ENCODE measurements around the gene ADARB1. TPM values are rescaled to one million over a fixed set of nuclear protein-coding genes. Genes with fewer than 3 reads are reported as not detected.

The ADARB1 gene
- total RNA-seq, 2 experiments from 2014 or later = 27.5 to 28.6 TPM

DNA sequence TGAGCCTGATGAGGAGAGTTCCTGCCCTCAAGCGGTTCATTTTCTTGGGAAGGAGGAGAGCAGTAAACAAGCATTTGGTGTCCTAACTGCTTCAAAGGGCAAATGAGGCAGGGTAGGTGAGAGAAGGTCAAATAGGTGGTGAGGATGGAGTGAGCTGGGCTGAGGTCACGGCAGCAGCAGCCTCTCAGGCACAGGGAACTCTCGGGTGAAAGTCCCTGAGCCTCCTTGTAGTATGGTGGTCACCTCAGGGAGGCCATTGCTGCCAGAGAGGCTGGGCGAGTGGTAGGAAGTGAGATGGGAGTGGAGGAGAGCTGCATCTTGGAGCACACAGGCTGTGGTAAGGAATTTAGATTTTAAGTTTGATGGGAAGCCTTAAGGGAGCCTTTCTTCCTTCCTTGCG lies 4.0 kb downstream of the ADARB1 start:
- peak overlapping the region; percentile 94 for H3K27ac Mint-ChIP-seq
- peak overlapping the region; percentile 40 to 62 for H3K27ac ChIP-seq (ENCODE audit: low read depth in 1 of 2, low read length in 2 of 2)
- no peaks in the 10 kb centered on the region for H3K9me3 ChIP-seq (ENCODE audit: control insufficient read depth in 1 of 2, insufficient read depth in 1 of 2, low read length in 2 of 2)
- peaks cover 83% of the 10 kb centered on the region for H3K4me1 Mint-ChIP-seq (ENCODE audit: low read depth)
- peaks cover 10% of the 10 kb centered on the region for H3K36me3 Mint-ChIP-seq (ENCODE audit: low read depth)
- intact Hi-C loops (cut with DNase I, micrococcal nuclease) = loop anchor here (5.0 to 10.0 kb wide), 6 partner anchors 34 to 466 kb away; partner anchors contain the start of genes PTTG1IP (in 2 of the 2), POFUT2 (in 1 of the 2) and SLC19A1 (in 1 of the 2)
- peaks cover 80% of the 10 kb centered on the region for H3K4me1 ChIP-seq (ENCODE audit: insufficient read depth, low read length)
- ATAC-seq (ENCODE audit: poor library complexity) (no peak), DNase-seq (peak in 1 of 14 experiments; percentile 29)
- peak overlapping the region; percentile 8 for H3K4me3 Mint-ChIP-seq
- no peaks in the 10 kb centered on the region for H3K9me3 Mint-ChIP-seq
- TF ChIP-seq, protein P1, sequence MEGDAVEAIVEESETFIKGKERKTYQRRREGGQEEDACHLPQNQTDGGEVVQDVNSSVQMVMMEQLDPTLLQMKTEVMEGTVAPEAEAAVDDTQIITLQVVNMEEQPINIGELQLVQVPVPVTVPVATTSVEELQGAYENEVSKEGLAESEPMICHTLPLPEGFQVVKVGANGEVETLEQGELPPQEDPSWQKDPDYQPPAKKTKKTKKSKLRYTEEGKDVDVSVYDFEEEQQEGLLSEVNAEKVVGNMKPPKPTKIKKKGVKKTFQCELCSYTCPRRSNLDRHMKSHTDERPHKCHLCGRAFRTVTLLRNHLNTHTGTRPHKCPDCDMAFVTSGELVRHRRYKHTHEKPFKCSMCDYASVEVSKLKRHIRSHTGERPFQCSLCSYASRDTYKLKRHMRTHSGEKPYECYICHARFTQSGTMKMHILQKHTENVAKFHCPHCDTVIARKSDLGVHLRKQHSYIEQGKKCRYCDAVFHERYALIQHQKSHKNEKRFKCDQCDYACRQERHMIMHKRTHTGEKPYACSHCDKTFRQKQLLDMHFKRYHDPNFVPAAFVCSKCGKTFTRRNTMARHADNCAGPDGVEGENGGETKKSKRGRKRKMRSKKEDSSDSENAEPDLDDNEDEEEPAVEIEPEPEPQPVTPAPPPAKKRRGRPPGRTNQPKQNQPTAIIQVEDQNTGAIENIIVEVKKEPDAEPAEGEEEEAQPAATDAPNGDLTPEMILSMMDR (IDR thresholded peaks at IDR 0.05) = no peak
- ChIA-PET POLR2A (interaction anchor here (0.6 to 3.2 kb wide), 12 partner anchors 11 to 277 kb away, joined by 3 to 12 read pairs (median 4); partner anchors contain the start of genes POFUT2, PTTG1IP and UBE2G2), CTCF (interaction anchor here (0.6 to 4.5 kb wide), 6 partner anchors 11 to 1093 kb away, joined by 3 to 19 read pairs (median 4); no protein-coding TSS in a partner anchor)
- no peak overlapping the region for H3K4me3 ChIP-seq (ENCODE audit: low read length)
- no peaks in the 10 kb centered on the region for H3K27me3 ChIP-seq (ENCODE audit: control insufficient read depth in 1 of 2, insufficient read depth in 2 of 2, low read length in 2 of 2)
- H3K27me3 Mint-ChIP-seq = no peaks in the 10 kb centered on the region
- no peaks in the 10 kb centered on the region for H3K36me3 ChIP-seq (ENCODE audit: insufficient read depth, low read length)

DNA sequence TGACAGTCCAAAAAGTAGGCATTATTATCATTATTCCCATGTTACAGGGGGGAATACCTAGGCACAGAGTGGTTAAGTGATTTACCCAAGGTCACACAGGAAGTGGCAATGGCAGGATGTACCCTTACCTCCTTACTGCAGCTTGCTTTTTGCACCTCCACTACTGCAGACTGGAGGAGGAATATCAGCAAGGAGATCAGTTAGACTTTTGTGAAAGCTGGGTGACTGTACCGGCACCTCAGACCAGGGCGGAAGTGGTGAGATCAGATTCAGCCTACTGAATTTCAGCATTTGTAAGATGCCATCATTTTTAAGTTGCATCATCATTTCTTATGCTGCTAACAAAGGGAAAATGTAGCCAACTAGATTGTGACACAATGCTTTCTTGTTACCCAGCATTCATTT lies 4.5 kb downstream of the ADARB1 start:
- TF ChIP-seq, protein P1 (IDR thresholded peaks at IDR 0.05) = no peak
- H3K27me3 ChIP-seq (ENCODE audit: control insufficient read depth in 1 of 2, insufficient read depth in 2 of 2, low read length in 2 of 2) = no peaks in the 10 kb centered on the region
- intact Hi-C loops (cut with DNase I, micrococcal nuclease) = loop anchor here (1.0 to 10.0 kb wide), 7 partner anchors 8 to 466 kb away; partner anchors contain the start of genes PTTG1IP (in 2 of the 2), POFUT2 (in 1 of the 2) and SLC19A1 (in 1 of the 2)
- H3K36me3 ChIP-seq (ENCODE audit: insufficient read depth, low read length) = no peaks in the 10 kb centered on the region
- no peak overlapping the region for H3K4me3 ChIP-seq (ENCODE audit: low read length)
- ChIA-PET CTCF (interaction anchor here (0.8 to 4.5 kb wide), 8 partner anchors 10 to 129 kb away, joined by 3 to 19 read pairs (median 4); no protein-coding TSS in a partner anchor), POLR2A (interaction anchor here (0.6 to 3.2 kb wide), 15 partner anchors 10 to 477 kb away, joined by 3 to 12 read pairs (median 4); partner anchors contain the start of genes POFUT2, PTTG1IP and UBE2G2)
- no peaks in the 10 kb centered on the region for H3K9me3 Mint-ChIP-seq
- peak; percentile 50 to 95 (median 66) for DNase-seq
- H3K27me3 Mint-ChIP-seq = no peaks in the 10 kb centered on the region
- no peaks in the 10 kb centered on the region for H3K9me3 ChIP-seq (ENCODE audit: control insufficient read depth in 1 of 2, insufficient read depth in 1 of 2, low read length in 2 of 2)
- peaks cover 6% of the 10 kb centered on the region for H3K36me3 Mint-ChIP-seq (ENCODE audit: low read depth)
- H3K4me1 ChIP-seq (ENCODE audit: insufficient read depth, low read length) = peaks cover 80% of the 10 kb centered on the region
- H3K27ac Mint-ChIP-seq = peak overlapping the region; percentile 94
- peaks cover 84% of the 10 kb centered on the region for H3K4me1 Mint-ChIP-seq (ENCODE audit: low read depth)
- peak; percentile 83 for ATAC-seq (ENCODE audit: poor library complexity)
- peak overlapping the region; percentile 54 to 80 for H3K27ac ChIP-seq (ENCODE audit: low read depth in 1 of 2, low read length in 2 of 2)
- H3K4me3 Mint-ChIP-seq = peak overlapping the region; percentile 65

DNA sequence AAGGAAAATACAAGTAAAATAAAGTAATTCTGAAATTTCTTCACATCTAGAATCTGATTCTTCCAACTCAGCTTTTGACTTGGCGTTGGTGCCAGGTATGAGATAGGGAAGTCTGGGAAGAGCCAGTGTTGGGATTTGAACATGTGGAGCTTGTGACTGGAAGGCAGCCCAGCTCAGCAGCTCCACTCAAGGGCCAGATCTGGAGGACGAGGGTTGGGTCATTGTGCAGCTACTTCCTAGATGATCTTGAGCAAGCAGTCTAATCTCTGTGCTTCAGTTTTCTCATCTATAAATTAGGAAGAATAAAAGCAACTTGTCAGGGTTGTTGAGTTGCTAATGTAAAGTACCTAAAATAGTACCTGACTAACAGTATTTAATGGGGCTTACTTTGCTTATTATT lies 5.0 kb downstream of the ADARB1 start:
- Histone ChIP-seq H3K27ac (ENCODE audit: low read depth in 1 of 2, low read length in 2 of 2) (peak overlapping the region; percentile 54 to 80), H3K9me3 (ENCODE audit: control insufficient read depth in 1 of 2, insufficient read depth in 1 of 2, low read length in 2 of 2) (no peaks in the 10 kb centered on the region), H3K4me3 (ENCODE audit: low read length) (no peak overlapping the region), H3K4me1 (ENCODE audit: insufficient read depth, low read length) (peaks cover 85% of the 10 kb centered on the region), H3K27me3 (ENCODE audit: control insufficient read depth in 1 of 2, insufficient read depth in 2 of 2, low read length in 2 of 2) (no peaks in the 10 kb centered on the region), H3K36me3 (ENCODE audit: insufficient read depth, low read length) (no peaks in the 10 kb centered on the region)
- H3K27me3 Mint-ChIP-seq = no peaks in the 10 kb centered on the region
- peak in 2 of 14 experiments; percentile 35 to 45 for DNase-seq
- no peaks in the 10 kb centered on the region for H3K9me3 Mint-ChIP-seq
- peaks cover 88% of the 10 kb centered on the region for H3K4me1 Mint-ChIP-seq (ENCODE audit: low read depth)
- H3K4me3 Mint-ChIP-seq = peak overlapping the region; percentile 65
- POLR2A ChIA-PET = interaction anchor here (0.6 to 3.2 kb wide), 15 partner anchors 10 to 477 kb away, joined by 3 to 12 read pairs (median 4); partner anchors contain the start of genes KRTAP12-3, POFUT2, PTTG1IP and UBE2G2
- H3K36me3 Mint-ChIP-seq (ENCODE audit: low read depth) = peaks cover 6% of the 10 kb centered on the region
- ATAC-seq (ENCODE audit: poor library complexity) = no peak
- TF ChIP-seq, protein P1 (IDR thresholded peaks at IDR 0.05) = no peak
- intact Hi-C loops (cut with DNase I, micrococcal nuclease) = loop anchor here (1.0 to 10.0 kb wide), 7 partner anchors 8 to 465 kb away; partner anchors contain the start of genes PTTG1IP (in 2 of the 2), POFUT2 (in 1 of the 2) and SLC19A1 (in 1 of the 2)
- H3K27ac Mint-ChIP-seq = peak overlapping the region; percentile 94
- CTCF ChIA-PET = interaction anchor here (0.8 to 4.5 kb wide), 8 partner anchors 10 to 130 kb away, joined by 3 to 19 read pairs (median 4); no protein-coding TSS in a partner anchor

Measured in CD4-positive, alpha-beta T cell (primary cell).